MM.1S (cell line): ENCODE results near the gene ARVCF.

Source experiments
- CTCF ChIP-seq: fragments of 300-600 bp; sonication (generic); IDR thresholded peaks from 2 replicates; pipeline ENCODE4 v1.5.1; 2016; ENCODE audit warnings: antibody characterized with exemption, low read length, mixed read lengths
- EZH2 ChIP-seq: fragments of 300-600 bp; sonication (generic); optimal IDR thresholded peaks from 2 replicates; pipeline ENCODE3; 2017; ENCODE audit warnings: low read depth, mild to moderate bottlenecking, antibody characterized with exemption, low read length, mixed read lengths

GRCh38 chr22:20038574-20038973 is 22.0 kb upstream of the ARVCF start:
- TF ChIP-seq CTCF (no peak), EZH2 (no peak)
